ENCODE results near the gene CDK3. TPM values are rescaled to one million over a fixed set of nuclear protein-coding genes. Genes with fewer than 3 reads are reported as not detected.

The CDK3 gene
- total RNA-seq, 2 experiments from 2014 or later: 7.3 to 12.8 TPM

DNA sequence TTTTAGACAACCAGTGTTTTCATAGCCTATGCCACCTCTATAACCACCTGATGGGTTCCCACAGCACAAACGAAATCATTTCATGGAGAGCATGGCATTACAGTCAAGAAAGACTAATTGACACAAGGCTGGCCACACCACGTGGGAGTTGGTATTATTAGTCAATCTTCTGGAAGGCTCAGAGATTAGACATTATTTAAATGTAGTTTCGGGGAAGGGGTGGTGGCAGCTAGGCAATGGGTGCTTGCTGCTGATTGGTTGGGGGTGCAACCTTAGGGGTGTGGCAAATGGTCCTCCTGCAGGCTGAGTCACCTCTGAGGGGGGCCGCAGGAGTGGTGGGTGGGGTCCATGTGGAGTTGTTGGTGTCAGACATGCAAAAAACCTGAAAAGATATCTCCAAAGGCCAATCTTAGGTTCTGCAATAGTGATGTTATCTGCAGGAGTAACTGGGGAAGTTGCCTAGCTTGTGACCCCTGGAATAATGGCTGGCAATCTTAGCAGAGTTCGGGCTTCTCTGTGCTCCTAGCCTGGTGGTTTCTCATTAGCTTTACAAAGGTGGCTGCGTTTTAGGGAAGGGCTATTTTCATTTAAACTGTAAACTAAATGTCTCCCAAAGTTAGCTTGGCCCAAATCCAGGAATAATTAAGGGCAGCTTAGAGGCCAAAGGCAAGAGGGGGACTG lies 17.0 kb upstream of the CDK3 start:
- ChIA-PET CTCF (ENCODE audit: unreplicated experiment) (no interaction called here), POLR2A (interaction anchor here (0.5 to 1.1 kb wide), 2 partner anchors 42 to 52 kb away, joined by 3 read pairs; partner anchors contain the start of gene FBF1)
- no TSS peak for BruUV-seq (replicated peaks)
- H3K9me2 ChIP-seq (ENCODE audit: insufficient read depth, low read length): no peaks in the 10 kb centered on the region
- H4K20me1 ChIP-seq (ENCODE audit: insufficient read depth, low read length): no peaks in the 10 kb centered on the region
- peaks cover 32% of the 10 kb centered on the region for H3K4me1 ChIP-seq (ENCODE audit: insufficient read depth, low read length, poor library complexity, severe bottlenecking)
- peaks cover 11% of the 10 kb centered on the region; the same call in 1 of the 2 replicates for H3K79me2 ChIP-seq (ENCODE audit: insufficient read depth, low read depth, low read length)
- H3K9me3 ChIP-seq (ENCODE audit: low read length): no peaks in the 10 kb centered on the region
- DNase-seq (ENCODE audit: low spot score): no peak
- TF ChIP-seq EZH2phosphoT487 (IDR thresholded peaks at IDR 0.05; ENCODE audit: borderline replicate concordance, low read depth, low read length): no peak
- TF ChIP-seq, protein P1, sequence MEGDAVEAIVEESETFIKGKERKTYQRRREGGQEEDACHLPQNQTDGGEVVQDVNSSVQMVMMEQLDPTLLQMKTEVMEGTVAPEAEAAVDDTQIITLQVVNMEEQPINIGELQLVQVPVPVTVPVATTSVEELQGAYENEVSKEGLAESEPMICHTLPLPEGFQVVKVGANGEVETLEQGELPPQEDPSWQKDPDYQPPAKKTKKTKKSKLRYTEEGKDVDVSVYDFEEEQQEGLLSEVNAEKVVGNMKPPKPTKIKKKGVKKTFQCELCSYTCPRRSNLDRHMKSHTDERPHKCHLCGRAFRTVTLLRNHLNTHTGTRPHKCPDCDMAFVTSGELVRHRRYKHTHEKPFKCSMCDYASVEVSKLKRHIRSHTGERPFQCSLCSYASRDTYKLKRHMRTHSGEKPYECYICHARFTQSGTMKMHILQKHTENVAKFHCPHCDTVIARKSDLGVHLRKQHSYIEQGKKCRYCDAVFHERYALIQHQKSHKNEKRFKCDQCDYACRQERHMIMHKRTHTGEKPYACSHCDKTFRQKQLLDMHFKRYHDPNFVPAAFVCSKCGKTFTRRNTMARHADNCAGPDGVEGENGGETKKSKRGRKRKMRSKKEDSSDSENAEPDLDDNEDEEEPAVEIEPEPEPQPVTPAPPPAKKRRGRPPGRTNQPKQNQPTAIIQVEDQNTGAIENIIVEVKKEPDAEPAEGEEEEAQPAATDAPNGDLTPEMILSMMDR (conservative IDR thresholded peaks at IDR 0.05; ENCODE audit: low read length): no peak
- intact Hi-C loops (cut with micrococcal nuclease; ENCODE audit: unreplicated experiment): no loop called here
- H3K4me3 ChIP-seq (ENCODE audit: low read depth, low read length, poor library complexity, severe bottlenecking): no peak overlapping the region
- no peak overlapping the region for H3K27ac ChIP-seq (ENCODE audit: low read depth, low read length, poor library complexity, severe bottlenecking)
- 0 out of 2 replicates have a peak overlapping the region, but pooled peaks have one; percentile 7 for H3K4me2 ChIP-seq (ENCODE audit: low read length)
- no peak overlapping the region for H2AFZ ChIP-seq (ENCODE audit: low read length)
- no peaks in the 10 kb centered on the region for H3K36me3 ChIP-seq (ENCODE audit: insufficient read depth, low read length)

DNA sequence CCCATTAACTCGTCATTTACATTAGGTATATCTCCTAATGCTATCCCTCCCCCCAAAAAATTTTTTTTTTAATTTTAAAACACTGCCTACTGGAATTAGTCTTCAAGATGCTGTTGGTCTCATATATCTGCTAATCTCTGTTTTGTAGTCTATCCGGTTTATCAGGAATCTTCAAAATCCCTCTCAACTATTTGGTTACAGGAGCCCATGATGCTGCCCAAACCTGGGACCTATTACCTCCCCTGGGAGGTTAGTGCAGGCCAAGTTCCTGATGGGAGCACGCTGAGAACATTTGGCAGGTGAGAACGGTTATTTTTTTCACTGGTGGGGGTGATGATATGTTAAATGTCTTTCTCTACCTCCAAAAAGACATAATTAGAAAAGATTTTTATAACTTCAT lies 14.7 kb upstream of the CDK3 start:
- no peak for DNase-seq (ENCODE audit: low spot score)
- ChIA-PET CTCF (ENCODE audit: unreplicated experiment) (no interaction called here), POLR2A (no interaction called here)
- no peak for TF ChIP-seq EZH2phosphoT487 (IDR thresholded peaks at IDR 0.05; ENCODE audit: borderline replicate concordance, low read depth, low read length)
- TF ChIP-seq, protein P1 (conservative IDR thresholded peaks at IDR 0.05; ENCODE audit: low read length): no peak
- intact Hi-C loops (cut with micrococcal nuclease; ENCODE audit: unreplicated experiment): no loop called here
- Histone ChIP-seq H3K9me3 (ENCODE audit: low read length) (no peaks in the 10 kb centered on the region), H3K4me2 (ENCODE audit: low read length) (no peak overlapping the region), H3K4me1 (ENCODE audit: insufficient read depth, low read length, poor library complexity, severe bottlenecking) (peaks cover 21% of the 10 kb centered on the region), H4K20me1 (ENCODE audit: insufficient read depth, low read length) (no peaks in the 10 kb centered on the region), H3K79me2 (ENCODE audit: insufficient read depth, low read depth, low read length) (peaks cover under 1% of the 10 kb centered on the region; the same call in 1 of the 2 replicates), H3K4me3 (ENCODE audit: low read depth, low read length, poor library complexity, severe bottlenecking) (no peak overlapping the region), H3K27ac (ENCODE audit: low read depth, low read length, poor library complexity, severe bottlenecking) (no peak overlapping the region), H2AFZ (ENCODE audit: low read length) (no peak overlapping the region), H3K36me3 (ENCODE audit: insufficient read depth, low read length) (0 out of 2 replicates have a peak, but pooled peaks cover 3% of the 10 kb centered on the region), H3K9me2 (ENCODE audit: insufficient read depth, low read length) (no peaks in the 10 kb centered on the region)
- BruUV-seq (replicated peaks): no TSS peak

DNA sequence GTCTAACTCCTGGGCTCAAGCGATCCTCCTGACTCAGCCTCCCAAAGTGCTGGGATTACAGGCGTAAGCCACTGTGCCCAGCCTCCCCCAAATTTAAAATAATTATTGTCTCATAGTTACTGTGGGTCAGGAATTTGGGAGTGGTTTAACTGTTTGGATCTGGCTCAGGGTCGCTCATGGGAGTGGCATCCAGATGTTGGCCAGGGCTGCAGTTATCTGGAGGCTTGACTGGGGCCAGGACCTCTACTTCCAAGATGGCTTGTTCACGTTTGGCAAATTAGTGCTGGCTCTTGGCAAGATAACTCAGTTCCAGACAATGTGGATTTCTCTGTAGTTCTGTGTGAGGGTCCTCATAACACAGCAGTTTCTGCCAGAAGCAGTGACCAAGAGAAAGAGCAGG lies 13.6 kb upstream of the CDK3 start:
- no peaks in the 10 kb centered on the region for H3K9me2 ChIP-seq (ENCODE audit: insufficient read depth, low read length)
- CTCF ChIA-PET (ENCODE audit: unreplicated experiment): no interaction called here
- TF ChIP-seq, protein P1 (conservative IDR thresholded peaks at IDR 0.05; ENCODE audit: low read length): no peak
- H3K4me3 ChIP-seq (ENCODE audit: low read depth, low read length, poor library complexity, severe bottlenecking): no peak overlapping the region
- DNase-seq (ENCODE audit: low spot score): no peak
- no peak overlapping the region for H3K4me2 ChIP-seq (ENCODE audit: low read length)
- POLR2A ChIA-PET: interaction anchor here (0.6 to 0.7 kb wide), 2 partner anchors 15 to 81 kb away, joined by 3 to 4 read pairs; no protein-coding TSS in a partner anchor
- no peak overlapping the region for H3K27ac ChIP-seq (ENCODE audit: low read depth, low read length, poor library complexity, severe bottlenecking)
- H4K20me1 ChIP-seq (ENCODE audit: insufficient read depth, low read length): no peaks in the 10 kb centered on the region
- peaks cover 19% of the 10 kb centered on the region for H3K4me1 ChIP-seq (ENCODE audit: insufficient read depth, low read length, poor library complexity, severe bottlenecking)
- no peaks in the 10 kb centered on the region for H3K79me2 ChIP-seq (ENCODE audit: insufficient read depth, low read depth, low read length)
- BruUV-seq (replicated peaks): no TSS peak
- intact Hi-C loops (cut with micrococcal nuclease; ENCODE audit: unreplicated experiment): no loop called here
- no peaks in the 10 kb centered on the region for H3K9me3 ChIP-seq (ENCODE audit: low read length)
- H3K36me3 ChIP-seq (ENCODE audit: insufficient read depth, low read length): peaks cover 11% of the 10 kb centered on the region; the same call in 1 of the 2 replicates
- no peak overlapping the region for H2AFZ ChIP-seq (ENCODE audit: low read length)
